Esophagus squamous epithelium (tissue), 5 donors: ENCODE data around the gene DAB2IP. TPM values are rescaled to one million over a fixed set of nuclear protein-coding genes. Genes with fewer than 3 reads are reported as not detected.
A peak's percentile ranks its signal among the peaks of the same experiment; 100 is the strongest.

Source experiments
- DNase-seq: peaks from one replicate; lab custom pipeline; 2025; lab: John Stamatoyannopoulos, UW
- H3K27ac ChIP-seq, 4 donors: fragments of 200-600 bp; sonication (generic); one replicate each; pipeline ENCODE4 v1.5.1; 2016 to 2019; ENCODE audit warnings: mild to moderate bottlenecking in 1 of 4
- H3K27me3 ChIP-seq, 4 donors: fragments of 200-600 bp; sonication (generic); 1 replicate in 3 of 4; 2 replicates in 1 of 4; pipeline versions ENCODE4 v1.5.1 to v1.6.0; 2017 to 2021; ENCODE audit warnings: antibody characterized with exemption in 1 of 4
- H3K36me3 ChIP-seq, 3 donors: fragments of 200-600 bp; sonication (generic); one replicate each; pipeline ENCODE4 v1.5.1; 2016 to 2019
- H3K4me1 ChIP-seq, 3 donors: fragments of 200-600 bp; sonication (generic); one replicate each; pipeline ENCODE4 v1.5.1; 2017 to 2019
- H3K4me3 ChIP-seq, 4 donors: fragments of 200-600 bp; sonication (generic); 1 replicate in 3 of 4; 2 replicates in 1 of 4; pipeline ENCODE4 v1.5.1; 2016 to 2019; ENCODE audit warnings: mild to moderate bottlenecking in 2 of 4, moderate library complexity in 1 of 4
- H3K9me3 ChIP-seq, 3 donors: fragments of 200-600 bp; sonication (generic); one replicate each; pipeline ENCODE4 v1.5.1; 2016 to 2019
- CTCF ChIP-seq, 6 experiments: fragments of 450-650 bp in 4 of 6; fragments of 200-600 bp in 2 of 6; sonication (generic) in 2 of 6; IDR thresholded peaks; one replicate each; pipeline ENCODE4 v1.5.1; 2016 to 2019; ENCODE audit warnings: antibody characterized with exemption in 6 of 6, mild to moderate bottlenecking in 4 of 6, moderate library complexity in 4 of 6
- POLR2A ChIP-seq, 4 donors: fragments of 450-650 bp; IDR thresholded peaks; one replicate each; pipeline ENCODE4 v1.6.1; 2017; ENCODE audit warnings: antibody characterized with exemption in 4 of 4, mild to moderate bottlenecking in 4 of 4, moderate library complexity in 3 of 4
- WGBS, 2 donors: methylation state at CpG; one replicate each; pipeline ENCODE4 v1.1.5; 2018; 5-methylcytosine and 5-hydroxymethylcytosine counted together
- intact Hi-C: fragments of 100-400 bp; cut with DNase I; formaldehyde crosslinking; loops from one replicate; pipeline ENCODE4 v1.15.0; 2022
- total RNA-seq, 4 donors: library from RNA; depleted of rRNA; stranded (reverse); fragments of >200 nt; gene quantifications; one replicate each; pipeline ENCODE4 v1.1.0, GENCODE V29; 2016
- donor health status: DM: yes; HTN: yes; CAD: no.

DAB2IP gene
- total RNA-seq, 4 donors from 2014 or later: 28.3 to 48.8 (median 38.1) TPM

GRCh38 chr9:121727295-121728020 is 76.0 kb downstream of the DAB2IP start:
- TF ChIP-seq CTCF (IDR thresholded peaks at IDR 0.05) (no peak), POLR2A (IDR thresholded peaks at IDR 0.05) (no peak)
- Histone ChIP-seq H3K4me1 (peaks cover 15 to 94% (median 70%) of the 10 kb centered on the region in 3 donors), H3K4me3 (no peak overlapping the region), H3K27ac (peak overlapping the region in 2 of 4 donors; percentile 53 to 89), H3K36me3 (no peaks in the 10 kb centered on the region), H3K9me3 (no peaks in the 10 kb centered on the region), H3K27me3 (no peaks in the 10 kb centered on the region)
- WGBS, 2 donors: 36 to 48% methylated on average over 4 of the region's 4 CpGs
- intact Hi-C loops: no loop called here
- no peak for DNase-seq

- no peaks in the 10 kb centered on the region for H3K36me3 ChIP-seq
- intact Hi-C loops: no loop called here
- 67 to 69% methylated on average over 1 of the region's 1 CpG for WGBS, 2 donors
- no peak overlapping the region for H3K4me3 ChIP-seq
- TF ChIP-seq CTCF (IDR thresholded peaks at IDR 0.05): no peak
- TF ChIP-seq POLR2A (IDR thresholded peaks at IDR 0.05): no peak
- no peaks in the 10 kb centered on the region for H3K9me3 ChIP-seq
- H3K27ac ChIP-seq: no peak overlapping the region
- H3K27me3 ChIP-seq: no peaks in the 10 kb centered on the region
- no peak for DNase-seq
- H3K4me1 ChIP-seq: peaks cover 15 to 93% (median 61%) of the 10 kb centered on the region in 3 donors
Measured at GRCh38 chr9:121728916-121729315, 77.5 kb downstream of the DAB2IP start.

- H3K4me1 ChIP-seq: peaks cover 14 to 90% (median 57%) of the 10 kb centered on the region in 3 donors
- intact Hi-C loops: no loop called here
- TF ChIP-seq POLR2A (IDR thresholded peaks at IDR 0.05): no peak
- TF ChIP-seq CTCF (IDR thresholded peaks at IDR 0.05): no peak
- no peak overlapping the region for H3K4me3 ChIP-seq
- H3K27ac ChIP-seq: no peak overlapping the region
- WGBS, 2 donors: 78 to 84% methylated on average over 9 to 10 of the region's 10 CpGs
- H3K9me3 ChIP-seq: no peaks in the 10 kb centered on the region
- no peak for DNase-seq
- no peaks in the 10 kb centered on the region for H3K36me3 ChIP-seq
- H3K27me3 ChIP-seq: no peaks in the 10 kb centered on the region
Measured at GRCh38 chr9:121729769-121730562, 78.5 kb downstream of the DAB2IP start.

GRCh38 chr9:121731090-121731489 is 79.7 kb downstream of the DAB2IP start:
- no peaks in the 10 kb centered on the region for H3K36me3 ChIP-seq
- peaks cover 19 to 90% (median 57%) of the 10 kb centered on the region in 3 donors for H3K4me1 ChIP-seq
- no peak for DNase-seq
- H3K9me3 ChIP-seq: no peaks in the 10 kb centered on the region
- H3K27me3 ChIP-seq: no peaks in the 10 kb centered on the region
- no peak overlapping the region for H3K27ac ChIP-seq
- TF ChIP-seq CTCF (IDR thresholded peaks at IDR 0.05) (no peak), POLR2A (IDR thresholded peaks at IDR 0.05) (no peak)
- WGBS, 2 donors: 83 to 85% methylated on average over 2 to 5 of the region's 5 CpGs
- intact Hi-C loops: no loop called here
- H3K4me3 ChIP-seq: no peak overlapping the region

GRCh38 chr9:121731919-121732318 is 80.5 kb downstream of the DAB2IP start:
- 30 to 53% methylated on average over 4 to 6 of the region's 7 CpGs for WGBS, 2 donors
- H3K27me3 ChIP-seq: no peaks in the 10 kb centered on the region
- DNase-seq: no peak
- peak overlapping the region in 2 of 4 donors; percentile 1 to 16 for H3K27ac ChIP-seq
- no peaks in the 10 kb centered on the region for H3K9me3 ChIP-seq
- H3K4me3 ChIP-seq: no peak overlapping the region
- intact Hi-C loops: no loop called here
- no peak for TF ChIP-seq CTCF (IDR thresholded peaks at IDR 0.05)
- no peaks in the 10 kb centered on the region for H3K36me3 ChIP-seq
- H3K4me1 ChIP-seq: peaks cover 26 to 90% (median 57%) of the 10 kb centered on the region in 3 donors
